HG02884 (cell line): ENCODE results near the gene HSPE1.
"Not testable (repeated sequence)": the region's sequence is repeated elsewhere in the genome, so short reads cannot be mapped to it uniquely, and the experiment has no call there.

Source experiments
- ATAC-seq: cut with Tn5 transposase; IDR thresholded peaks from one replicate; pipeline ENCODE4 v1.9.1; 2021; ENCODE audit warnings: mild to moderate bottlenecking, moderate library complexity; ENCODE audit not compliant: unreplicated experiment

Gene HSPE1

GRCh38 chr2:197499594-197500502 lies at the start of gene HSPE1, which contains the start of gene HSPD1:
Gene HSPE1, plus strand, starts transcription at chr2:197500379. Its CDS starts 58 bp downstream, at chr2:197500437.
Gene HSPD1, minus strand, starts transcription at chr2:197499840. Its CDS starts 992 bp downstream, at chr2:197498848.
- peak; percentile 78 for ATAC-seq

GRCh38 chr2:197450465-197450864 lies 49.7 kb upstream of the HSPE1 start:
- ATAC-seq = no peak

- not testable (repeated sequence) for ATAC-seq
Measured at GRCh38 chr2:197450935-197451358, 49.2 kb upstream of the HSPE1 start.

GRCh38 chr2:197452754-197453122 lies 47.4 kb upstream of the HSPE1 start:
- ATAC-seq = no peak

GRCh38 chr2:197453123-197453913 lies 46.9 kb upstream of the HSPE1 start, which contains the start of gene COQ10B:
Gene COQ10B, plus strand, starts transcription at chr2:197453552. Its CDS starts 9 bp downstream, at chr2:197453561.
- ATAC-seq = peak; percentile 92

GRCh38 chr2:197453914-197454398 lies 46.2 kb upstream of the HSPE1 start:
- peak; percentile 27 for ATAC-seq

- no peak for ATAC-seq
Measured at GRCh38 chr2:197454923-197455322, 45.3 kb upstream of the HSPE1 start.

- ATAC-seq = no peak
Measured at GRCh38 chr2:197455428-197455827, 44.8 kb upstream of the HSPE1 start.

GRCh38 chr2:197460649-197461048 lies 39.5 kb upstream of the HSPE1 start:
- ATAC-seq = no peak

GRCh38 chr2:197461057-197461456 lies 39.1 kb upstream of the HSPE1 start:
- ATAC-seq = no peak

GRCh38 chr2:197464175-197464574 lies 36.0 kb upstream of the HSPE1 start:
- no peak for ATAC-seq

- ATAC-seq = no peak
Measured at GRCh38 chr2:197472166-197472565, 28.0 kb upstream of the HSPE1 start.

- ATAC-seq = no peak
Measured at GRCh38 chr2:197477797-197478196, 22.4 kb upstream of the HSPE1 start.

- no peak for ATAC-seq
Measured at GRCh38 chr2:197480165-197481036, 19.8 kb upstream of the HSPE1 start.

GRCh38 chr2:197484248-197484647 lies 15.9 kb upstream of the HSPE1 start:
- ATAC-seq = not testable (repeated sequence)

- ATAC-seq = no peak
Measured at GRCh38 chr2:197486175-197486574, 14.0 kb upstream of the HSPE1 start.

GRCh38 chr2:197487385-197487784 lies 12.8 kb upstream of the HSPE1 start:
- no peak for ATAC-seq

- ATAC-seq = no peak
Measured at GRCh38 chr2:197495433-197496134, 4.6 kb upstream of the HSPE1 start.

- no peak for ATAC-seq
Measured at GRCh38 chr2:197496695-197497094, 3.5 kb upstream of the HSPE1 start.

GRCh38 chr2:197497326-197497725 lies 2.9 kb upstream of the HSPE1 start:
- ATAC-seq = no peak
